Measurements from ENCODE around the gene IFT27.
"Not testable (repeated sequence)": the region's sequence is repeated elsewhere in the genome, so short reads cannot be mapped to it uniquely, and the experiment has no call there.

IFT27 gene

GRCh38 chr22:36744413-36744765 is 31.5 kb downstream of the IFT27 start:
- DNase-seq (ENCODE audit: low read depth in 2 of 2) = no peak

- no peak for DNase-seq (ENCODE audit: low read depth in 2 of 2)
Observed at GRCh38 chr22:36743591-36744412, 32.1 kb downstream of the IFT27 start.

- no peak for DNase-seq (ENCODE audit: low read depth in 2 of 2)
Observed at GRCh38 chr22:36743011-36743410, 32.9 kb downstream of the IFT27 start.

DNA sequence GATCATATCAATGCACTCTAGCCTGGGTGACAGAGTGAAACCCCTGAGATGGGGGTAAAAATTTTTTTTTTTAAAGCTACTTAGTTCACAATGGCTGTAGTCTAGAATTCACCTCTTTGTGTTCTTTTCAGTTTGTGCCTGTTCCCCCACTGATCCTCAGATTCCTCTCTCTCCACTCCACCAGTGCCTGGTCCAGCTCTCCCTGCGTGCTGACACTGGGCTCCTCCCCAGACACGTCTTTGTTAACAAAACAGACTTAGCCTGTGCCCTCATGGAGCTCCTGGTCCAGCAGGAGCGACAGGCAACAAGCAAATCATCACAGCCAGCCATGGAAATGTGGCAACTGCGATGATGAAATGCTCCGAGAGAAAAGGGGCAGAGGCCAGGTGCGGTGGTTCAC is 34.0 kb downstream of the IFT27 start:
- DNase-seq (ENCODE audit: low read depth in 2 of 2) = no peak

DNA sequence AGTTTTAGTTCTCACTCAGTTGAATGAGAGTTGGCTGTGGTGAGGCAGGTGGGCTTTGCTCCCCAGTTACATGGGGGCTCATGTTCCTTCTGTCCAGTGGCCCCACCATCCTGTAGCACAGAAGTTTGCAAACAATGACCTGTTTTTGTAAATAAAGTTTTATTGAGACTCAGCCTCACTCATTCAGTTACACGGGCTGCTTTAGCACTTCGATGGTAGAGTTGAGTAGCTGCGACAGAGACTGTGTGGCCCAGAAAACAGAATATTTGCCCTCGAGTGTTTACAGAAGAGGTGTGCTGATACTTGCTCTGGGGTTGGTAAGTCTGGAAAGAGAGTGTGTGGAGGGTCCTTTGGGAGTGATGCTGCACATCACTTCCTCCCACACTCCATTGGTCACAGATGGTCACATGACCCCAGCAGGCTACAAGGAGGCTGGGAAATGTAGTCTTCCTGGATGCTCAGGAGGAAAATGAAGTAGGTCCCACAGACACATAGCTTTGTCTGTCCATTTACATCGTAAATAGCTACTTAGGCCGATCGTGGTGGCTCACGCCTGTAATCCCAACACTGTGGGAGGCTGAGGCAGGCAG is 34.6 kb downstream of the IFT27 start:
- no peak for DNase-seq (ENCODE audit: low read depth in 2 of 2)

GRCh38 chr22:36740716-36741115 is 35.2 kb downstream of the IFT27 start:
- no peak for DNase-seq (ENCODE audit: low read depth in 2 of 2)

- DNase-seq (ENCODE audit: low read depth in 2 of 2) = no peak
Observed at GRCh38 chr22:36739185-36739584, 36.7 kb downstream of the IFT27 start.

- DNase-seq (ENCODE audit: low read depth in 2 of 2) = no peak
Observed at GRCh38 chr22:36738416-36739020, 37.4 kb downstream of the IFT27 start.

DNA sequence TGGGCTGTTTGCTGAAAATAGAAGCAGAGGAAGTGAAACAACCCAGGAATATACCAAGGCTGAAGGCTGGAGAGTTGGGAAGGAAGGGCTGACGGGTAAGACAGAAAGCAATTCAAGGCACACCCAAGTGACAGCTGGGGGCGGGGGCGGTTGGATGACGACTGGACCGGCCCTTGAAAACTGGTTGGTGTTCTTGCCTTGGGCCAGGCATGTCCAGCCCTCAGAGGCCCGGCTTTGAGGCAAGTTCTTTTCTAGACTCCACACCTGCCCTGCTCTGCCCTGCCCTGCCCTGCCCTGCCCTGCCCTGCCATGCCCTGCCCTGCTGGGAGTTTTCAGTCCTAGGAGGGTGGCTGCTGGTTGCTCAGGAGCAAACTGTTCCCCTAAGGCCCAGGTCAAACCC is 38.1 kb downstream of the IFT27 start:
- DNase-seq (ENCODE audit: low read depth in 2 of 2) = no peak

DNA sequence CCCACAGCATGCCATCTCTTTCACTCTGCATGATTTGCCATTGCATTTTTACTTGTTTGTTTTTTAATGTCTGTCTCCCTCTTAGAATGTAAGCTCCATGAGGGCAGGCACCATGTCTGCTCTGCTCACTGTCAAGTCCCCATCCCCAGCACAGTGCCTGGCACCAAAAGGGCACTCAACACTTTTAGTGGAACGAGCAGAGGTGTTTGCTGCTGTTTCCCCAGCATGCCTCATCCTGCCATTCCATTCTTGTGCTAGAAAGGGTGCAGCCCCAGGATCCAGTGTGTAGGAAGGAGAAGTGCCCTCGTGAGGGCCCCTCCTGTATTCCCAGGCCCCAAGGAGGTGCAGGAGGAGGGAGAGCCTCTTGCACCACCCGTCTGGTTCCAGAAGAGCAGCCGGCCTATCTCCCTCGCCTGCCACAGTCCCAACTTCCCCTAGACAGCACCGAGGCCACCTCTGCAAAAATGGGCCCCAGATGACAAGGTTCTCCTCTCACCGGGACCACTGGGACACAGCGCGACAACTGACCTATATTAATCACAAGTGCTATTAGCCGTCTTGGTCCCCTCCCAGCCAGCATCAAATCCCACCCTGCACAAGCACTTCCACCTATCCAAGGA is 39.1 kb downstream of the IFT27 start:
- no peak for DNase-seq (ENCODE audit: low read depth in 2 of 2)

- no peak for DNase-seq (ENCODE audit: low read depth in 2 of 2)
Observed at GRCh38 chr22:36734171-36735058, 41.5 kb downstream of the IFT27 start.

DNA sequence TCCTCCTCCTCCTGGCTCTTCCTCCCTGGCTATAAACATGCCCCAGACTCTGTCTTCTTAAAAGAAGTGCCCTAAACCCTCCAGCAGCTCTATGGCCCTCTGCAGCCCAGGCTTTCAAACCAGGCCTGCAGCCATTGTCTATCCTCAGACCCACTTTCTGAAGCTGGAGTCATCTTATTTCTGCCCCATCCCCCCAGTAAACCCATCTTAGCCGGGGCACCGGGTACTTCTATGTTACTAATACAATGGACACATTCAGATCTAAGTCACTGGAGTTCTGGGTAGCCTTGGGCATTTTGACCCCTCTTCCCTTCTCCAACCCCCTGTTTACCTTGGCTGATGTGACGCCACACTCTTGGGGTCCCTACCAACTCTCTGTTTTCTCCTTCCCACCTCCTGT is 42.6 kb downstream of the IFT27 start:
- DNase-seq (ENCODE audit: low read depth in 2 of 2) = no peak

GRCh38 chr22:36732609-36733008 is 43.3 kb downstream of the IFT27 start:
- DNase-seq (ENCODE audit: low read depth in 2 of 2) = no peak

DNA sequence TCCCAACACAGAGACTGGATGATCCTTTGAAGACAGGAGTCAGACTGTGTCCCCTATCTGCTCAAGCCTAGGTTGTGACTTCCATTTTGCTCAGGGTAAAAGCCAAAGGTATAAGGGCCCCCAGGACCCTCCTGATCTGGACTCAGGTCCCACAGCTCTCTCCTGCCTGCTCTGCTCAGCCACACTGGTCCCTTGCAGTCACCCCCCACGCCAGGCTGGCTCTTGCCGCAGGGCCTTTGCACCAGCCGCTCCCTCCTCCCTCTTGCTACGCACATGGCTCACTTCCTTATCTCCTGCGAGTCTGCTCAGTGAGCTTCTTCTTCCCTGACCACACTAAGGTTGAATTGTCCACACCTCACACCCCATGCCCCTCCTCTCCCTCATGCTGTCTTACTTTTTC is 44.0 kb downstream of the IFT27 start:
- no peak for DNase-seq (ENCODE audit: low read depth in 2 of 2)

- DNase-seq (ENCODE audit: low read depth in 2 of 2) = not testable (repeated sequence)
Observed at GRCh38 chr22:36731321-36731720, 44.6 kb downstream of the IFT27 start.

DNA sequence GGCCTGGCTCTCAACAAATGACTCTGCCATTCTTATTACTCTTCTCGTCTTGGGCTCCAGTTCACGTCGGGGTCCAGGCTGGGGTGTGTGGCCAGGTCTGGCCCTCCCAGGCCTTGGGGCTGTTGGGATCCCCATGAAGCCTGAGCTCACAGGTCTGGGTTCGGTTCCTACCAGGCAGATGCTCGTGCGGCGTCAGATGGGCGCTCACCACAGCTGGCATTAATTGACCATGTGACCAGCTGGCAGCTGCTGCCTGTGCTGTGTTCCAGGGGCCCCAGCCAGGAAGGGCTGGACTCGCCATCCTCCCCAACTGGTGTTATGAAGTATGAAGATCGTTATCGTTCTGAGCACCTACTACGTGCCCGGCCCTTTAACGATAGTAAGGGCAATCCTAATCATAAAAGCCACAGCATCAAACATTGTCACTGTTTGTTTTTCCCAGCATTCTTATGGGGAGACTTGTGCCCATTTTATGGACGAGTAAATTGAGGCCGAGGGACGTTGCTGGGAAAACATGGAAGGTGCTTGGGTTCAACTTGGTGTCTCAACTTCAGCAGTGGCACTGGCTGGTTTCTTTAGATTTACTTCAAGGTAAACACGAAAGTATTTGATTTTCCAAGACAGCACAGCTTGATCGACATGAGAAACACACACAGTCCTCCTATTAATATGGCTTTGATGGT is 45.6 kb downstream of the IFT27 start:
- no peak for DNase-seq (ENCODE audit: low read depth in 2 of 2)

DNA sequence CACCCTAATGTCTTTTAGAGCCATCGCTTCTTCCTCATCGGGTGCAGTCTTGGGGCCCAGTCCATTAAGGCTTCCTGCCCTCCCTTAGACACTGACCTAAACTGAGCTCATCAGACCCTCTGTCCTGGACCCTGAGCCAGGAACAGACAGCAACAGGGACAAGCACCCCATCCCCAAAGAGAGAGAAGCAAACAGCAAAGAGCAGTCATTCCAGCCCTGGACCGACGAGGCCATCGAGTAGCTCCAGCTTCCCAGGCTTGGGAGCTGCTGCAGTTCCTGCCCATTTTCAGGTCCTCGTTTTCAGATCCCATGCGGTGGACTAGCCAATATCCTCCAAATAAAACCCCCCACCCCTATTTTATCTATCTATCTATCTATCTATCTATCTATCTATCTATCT is 46.6 kb downstream of the IFT27 start:
- no peak for DNase-seq (ENCODE audit: low read depth in 2 of 2)

- no peak for DNase-seq (ENCODE audit: low read depth in 2 of 2)
Observed at GRCh38 chr22:36728505-36728904, 47.4 kb downstream of the IFT27 start.

GRCh38 chr22:36727927-36728488 is 47.9 kb downstream of the IFT27 start:
- no peak for DNase-seq (ENCODE audit: low read depth in 2 of 2)

- DNase-seq (ENCODE audit: low read depth in 2 of 2) = no peak
Observed at GRCh38 chr22:36727110-36727509, 48.8 kb downstream of the IFT27 start.

DNA sequence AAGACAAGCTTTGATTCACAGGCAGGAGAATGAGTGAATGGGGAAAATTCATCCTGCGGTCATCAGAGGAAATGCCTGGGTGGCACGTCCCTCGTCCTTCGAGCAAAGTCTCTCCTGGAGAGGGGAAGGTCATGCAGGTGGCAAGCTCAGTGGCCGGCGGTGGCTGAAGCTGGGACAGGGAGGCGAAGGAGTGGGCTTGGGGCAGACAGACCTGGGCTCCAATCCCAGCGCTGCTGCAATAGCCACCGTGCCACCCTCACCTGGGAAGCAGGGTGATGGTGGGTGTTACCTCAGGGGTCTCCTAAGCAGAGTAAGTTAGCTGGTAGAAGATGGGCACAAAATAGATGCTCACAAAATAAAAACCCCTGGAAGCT is 49.9 kb downstream of the IFT27 start:
- no peak for DNase-seq (ENCODE audit: low read depth in 2 of 2)
